ENCODE results near the gene MREG.

GRCh38 chr2:215940645-215941184, 72.6 kb downstream of the MREG start:
- TF ChIP-seq ZNF391 (tag by site-specific recombination; IDR thresholded peaks at IDR 0.05; ENCODE audit: borderline replicate concordance, low read depth) (no peak), KLF17 (tag by site-specific recombination; IDR thresholded peaks at IDR 0.05) (no peak), ZNF266 (tag by site-specific recombination; IDR thresholded peaks at IDR 0.05; ENCODE audit: low read depth) (no peak), CTCF (tag by site-specific recombination; IDR thresholded peaks at IDR 0.05) (no peak), REST (tag by site-specific recombination; IDR thresholded peaks at IDR 0.05) (no peak), ELK4 (IDR thresholded peaks at IDR 0.05; ENCODE audit: borderline replicate concordance, low read depth, low read length) (no peak), ZFHX2 (tag by site-specific recombination; conservative IDR thresholded peaks at IDR 0.05) (no peak), ZNF488 (tag by site-specific recombination; IDR thresholded peaks at IDR 0.05) (no peak), ZBTB6 (tag by site-specific recombination; IDR thresholded peaks at IDR 0.05) (no peak), ZNF623 (tag by site-specific recombination; IDR thresholded peaks at IDR 0.05) (no peak)

All from HEK293 (cell line).